ENCODE measurements around the gene FGD5. TPM values are rescaled to one million over a fixed set of nuclear protein-coding genes. Genes with fewer than 3 reads are reported as not detected.

FGD5 gene
- total and polyA plus RNA-seq, 2 donors (not counting 1 experiment from before 2014, with no cell fraction given): not detected

DNA sequence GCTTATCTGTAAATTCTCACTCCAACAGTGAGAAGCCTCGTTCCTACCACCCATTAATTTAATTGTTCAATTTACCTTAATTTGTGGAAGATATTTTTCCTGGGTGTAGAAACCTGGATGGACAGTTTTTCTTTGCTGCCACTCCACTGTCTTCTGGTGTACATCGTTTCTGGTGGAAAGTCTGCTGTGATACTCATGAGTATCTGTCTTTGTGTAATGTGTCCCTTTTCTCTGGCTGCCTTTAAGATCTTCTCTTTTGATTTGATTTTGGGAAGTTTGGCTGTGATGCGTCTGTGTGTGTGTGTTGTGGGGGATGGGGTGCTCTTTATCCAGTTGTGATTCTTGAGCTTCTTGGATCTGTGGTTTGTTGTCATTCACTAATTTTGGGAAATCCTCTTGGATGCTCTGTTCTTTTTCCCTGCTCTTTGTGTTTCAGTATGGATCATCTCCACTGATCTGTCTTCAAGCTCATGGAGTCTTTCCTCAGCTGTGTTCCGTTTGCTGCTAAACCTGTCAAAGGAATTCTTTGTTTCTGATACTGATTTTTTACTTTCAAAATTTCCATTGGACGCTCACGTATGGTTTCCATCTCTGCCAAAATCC is 86.4 kb downstream of the FGD5 start:
- H3K9me3 Mint-ChIP-seq (ENCODE audit: insufficient read depth): peaks cover 7% of the 10 kb centered on the region
- POLR2A ChIA-PET: no interaction called here
- CTCF ChIA-PET: interaction anchor here (1.1 kb wide), 1 partner anchor 21 kb away, joined by 3 read pairs; no protein-coding TSS in a partner anchor
- 98% methylated on average over 4 of the region's 6 CpGs for WGBS (ENCODE audit: insufficient coverage)
- no peak overlapping the region for H2AFZ ChIP-seq (ENCODE audit: insufficient read depth, low read depth, low read length, poor library complexity, severe bottlenecking)
- no peaks in the 10 kb centered on the region for H3K27me3 ChIP-seq (replicated peaks in 1 of 4; ENCODE audit: control extremely low read depth in 1 of 4, control insufficient read depth in 3 of 4, insufficient read depth in 4 of 4, low read length in 3 of 4)
- no peak overlapping the region for H3K4me2 ChIP-seq (replicated peaks; ENCODE audit: low read depth, low read length, poor library complexity, severe bottlenecking)
- H4K20me1 ChIP-seq (ENCODE audit: control insufficient read depth, insufficient read depth, low read length, poor library complexity, severe bottlenecking): no peaks in the 10 kb centered on the region
- H3K27me3 Mint-ChIP-seq: peaks cover 18% of the 10 kb centered on the region
- no peaks in the 10 kb centered on the region for H3K4me1 Mint-ChIP-seq
- no peak overlapping the region for H3K4me3 Mint-ChIP-seq
- H3K79me2 ChIP-seq (ENCODE audit: control insufficient read depth, insufficient read depth, low read length): no peaks in the 10 kb centered on the region
- H3K36me3 ChIP-seq (replicated peaks in 1 of 2; ENCODE audit: control extremely low read depth in 1 of 2, control insufficient read depth in 1 of 2, extremely low read depth in 1 of 2, insufficient read depth in 2 of 2, low read length in 1 of 2): no peaks in the 10 kb centered on the region
- no peak overlapping the region for H3K27ac Mint-ChIP-seq
- H3K27ac ChIP-seq (ENCODE audit: low read length in 2 of 2): no peak overlapping the region
- no peak overlapping the region for H3K9ac ChIP-seq (ENCODE audit: low read length)
- DNase-seq: no peak
- peaks cover 0 to 17% (median 2%) of the 10 kb centered on the region in 3 donors for H3K9me3 ChIP-seq (ENCODE audit: control extremely low read depth in 1 of 3, control insufficient read depth in 2 of 3, insufficient read depth in 1 of 3, low read length in 2 of 3)
- TF ChIP-seq, protein P1, sequence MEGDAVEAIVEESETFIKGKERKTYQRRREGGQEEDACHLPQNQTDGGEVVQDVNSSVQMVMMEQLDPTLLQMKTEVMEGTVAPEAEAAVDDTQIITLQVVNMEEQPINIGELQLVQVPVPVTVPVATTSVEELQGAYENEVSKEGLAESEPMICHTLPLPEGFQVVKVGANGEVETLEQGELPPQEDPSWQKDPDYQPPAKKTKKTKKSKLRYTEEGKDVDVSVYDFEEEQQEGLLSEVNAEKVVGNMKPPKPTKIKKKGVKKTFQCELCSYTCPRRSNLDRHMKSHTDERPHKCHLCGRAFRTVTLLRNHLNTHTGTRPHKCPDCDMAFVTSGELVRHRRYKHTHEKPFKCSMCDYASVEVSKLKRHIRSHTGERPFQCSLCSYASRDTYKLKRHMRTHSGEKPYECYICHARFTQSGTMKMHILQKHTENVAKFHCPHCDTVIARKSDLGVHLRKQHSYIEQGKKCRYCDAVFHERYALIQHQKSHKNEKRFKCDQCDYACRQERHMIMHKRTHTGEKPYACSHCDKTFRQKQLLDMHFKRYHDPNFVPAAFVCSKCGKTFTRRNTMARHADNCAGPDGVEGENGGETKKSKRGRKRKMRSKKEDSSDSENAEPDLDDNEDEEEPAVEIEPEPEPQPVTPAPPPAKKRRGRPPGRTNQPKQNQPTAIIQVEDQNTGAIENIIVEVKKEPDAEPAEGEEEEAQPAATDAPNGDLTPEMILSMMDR (IDR thresholded peaks at IDR 0.05): no peak
- no peak for TF ChIP-seq EZH2 (IDR thresholded peaks at IDR 0.05; ENCODE audit: borderline replicate concordance, insufficient read depth, low read depth, low read length, poor library complexity, severe bottlenecking)
- intact Hi-C loops (cut with micrococcal nuclease): no loop called here
- H3K4me1 ChIP-seq (ENCODE audit: control insufficient read depth in 2 of 2, insufficient read depth in 2 of 2, low read length in 2 of 2): no peaks in the 10 kb centered on the region
- ATAC-seq (ENCODE audit: low read depth): no peak
- H3K4me3 ChIP-seq (ENCODE audit: control extremely low read depth in 1 of 5, extremely low read depth in 1 of 5, insufficient read depth in 1 of 5, low read depth in 2 of 5, low read length in 4 of 5): no peak overlapping the region

DNA sequence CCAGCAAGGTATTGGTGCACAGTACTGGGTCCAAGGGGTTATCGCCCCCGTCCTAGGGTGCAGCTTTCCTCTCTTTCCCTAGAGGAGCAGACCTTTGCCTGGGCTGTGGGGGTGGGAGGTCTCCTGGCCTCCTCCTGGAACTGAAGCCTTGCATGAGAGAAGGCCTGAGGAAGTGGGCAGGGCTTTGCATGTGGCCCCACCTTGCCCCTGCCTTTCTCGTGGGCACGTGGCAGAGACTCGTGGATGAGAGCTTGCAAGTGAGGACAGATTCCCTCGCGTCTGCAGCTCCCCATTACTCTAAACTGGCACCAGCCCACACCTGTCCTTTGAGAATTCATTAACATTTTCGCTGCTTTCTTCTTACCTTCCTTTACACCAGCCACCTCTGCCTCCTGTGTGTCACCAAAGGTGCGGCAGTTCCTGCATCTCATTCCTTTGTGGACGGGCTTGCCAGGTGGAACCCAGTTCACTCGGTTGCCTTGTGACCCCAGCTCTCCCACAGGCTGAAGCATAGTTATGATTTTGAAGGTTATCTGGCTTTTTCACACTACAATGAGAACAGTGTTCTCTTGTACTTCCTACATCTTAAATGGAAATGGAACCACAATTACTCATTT is 87.7 kb downstream of the FGD5 start:
- Mint-ChIP-seq H3K4me3 (no peak overlapping the region), H3K9me3 (ENCODE audit: insufficient read depth) (peaks cover 7% of the 10 kb centered on the region), H3K27ac (no peak overlapping the region), H3K4me1 (no peaks in the 10 kb centered on the region), H3K27me3 (peaks cover 18% of the 10 kb centered on the region)
- no peak for TF ChIP-seq EZH2 (IDR thresholded peaks at IDR 0.05; ENCODE audit: borderline replicate concordance, insufficient read depth, low read depth, low read length, poor library complexity, severe bottlenecking)
- TF ChIP-seq, protein P1 (IDR thresholded peaks at IDR 0.05): no peak
- no peaks in the 10 kb centered on the region for H3K79me2 ChIP-seq (ENCODE audit: control insufficient read depth, insufficient read depth, low read length)
- no peaks in the 10 kb centered on the region for H3K4me1 ChIP-seq (ENCODE audit: control insufficient read depth in 2 of 2, insufficient read depth in 2 of 2, low read length in 2 of 2)
- WGBS (ENCODE audit: insufficient coverage): 79% methylated on average over 10 of the region's 11 CpGs
- H3K36me3 ChIP-seq (replicated peaks in 1 of 2; ENCODE audit: control extremely low read depth in 1 of 2, control insufficient read depth in 1 of 2, extremely low read depth in 1 of 2, insufficient read depth in 2 of 2, low read length in 1 of 2): no peaks in the 10 kb centered on the region
- H3K4me3 ChIP-seq (ENCODE audit: control extremely low read depth in 1 of 5, extremely low read depth in 1 of 5, insufficient read depth in 1 of 5, low read depth in 2 of 5, low read length in 4 of 5): no peak overlapping the region
- H3K27me3 ChIP-seq (replicated peaks in 1 of 4; ENCODE audit: control extremely low read depth in 1 of 4, control insufficient read depth in 3 of 4, insufficient read depth in 4 of 4, low read length in 3 of 4): peaks cover 0 to 3% (median 0%) of the 10 kb centered on the region in 4 experiments
- ChIA-PET CTCF (no interaction called here), POLR2A (no interaction called here)
- peaks cover 0 to 17% (median 2%) of the 10 kb centered on the region in 3 donors for H3K9me3 ChIP-seq (ENCODE audit: control extremely low read depth in 1 of 3, control insufficient read depth in 2 of 3, insufficient read depth in 1 of 3, low read length in 2 of 3)
- no peak overlapping the region for H3K9ac ChIP-seq (ENCODE audit: low read length)
- H4K20me1 ChIP-seq (ENCODE audit: control insufficient read depth, insufficient read depth, low read length, poor library complexity, severe bottlenecking): no peaks in the 10 kb centered on the region
- intact Hi-C loops (cut with micrococcal nuclease): no loop called here
- ATAC-seq (ENCODE audit: low read depth): no peak
- H3K27ac ChIP-seq (ENCODE audit: low read length in 2 of 2): no peak overlapping the region
- H3K4me2 ChIP-seq (replicated peaks; ENCODE audit: low read depth, low read length, poor library complexity, severe bottlenecking): no peak overlapping the region
- no peak overlapping the region for H2AFZ ChIP-seq (ENCODE audit: insufficient read depth, low read depth, low read length, poor library complexity, severe bottlenecking)
- DNase-seq: no peak
